HG03457 (cell line): Measurements from ENCODE around the gene SRPK3.
"Not testable (repeated sequence)": the region's sequence is repeated elsewhere in the genome, so short reads cannot be mapped to it uniquely, and the experiment has no call there.

ENCODE experiments used
- ATAC-seq: cut with Tn5 transposase; IDR thresholded peaks from one replicate; pipeline ENCODE4 v1.9.1; 2021; ENCODE audit warnings: moderate number of reproducible peaks; ENCODE audit not compliant: unreplicated experiment

The SRPK3 gene

GRCh38 chrX:153804621-153805020, 23.8 kb downstream of the SRPK3 start:
- no peak for ATAC-seq

- no peak for ATAC-seq
Observed at GRCh38 chrX:153805436-153805835, 24.6 kb downstream of the SRPK3 start.

DNA sequence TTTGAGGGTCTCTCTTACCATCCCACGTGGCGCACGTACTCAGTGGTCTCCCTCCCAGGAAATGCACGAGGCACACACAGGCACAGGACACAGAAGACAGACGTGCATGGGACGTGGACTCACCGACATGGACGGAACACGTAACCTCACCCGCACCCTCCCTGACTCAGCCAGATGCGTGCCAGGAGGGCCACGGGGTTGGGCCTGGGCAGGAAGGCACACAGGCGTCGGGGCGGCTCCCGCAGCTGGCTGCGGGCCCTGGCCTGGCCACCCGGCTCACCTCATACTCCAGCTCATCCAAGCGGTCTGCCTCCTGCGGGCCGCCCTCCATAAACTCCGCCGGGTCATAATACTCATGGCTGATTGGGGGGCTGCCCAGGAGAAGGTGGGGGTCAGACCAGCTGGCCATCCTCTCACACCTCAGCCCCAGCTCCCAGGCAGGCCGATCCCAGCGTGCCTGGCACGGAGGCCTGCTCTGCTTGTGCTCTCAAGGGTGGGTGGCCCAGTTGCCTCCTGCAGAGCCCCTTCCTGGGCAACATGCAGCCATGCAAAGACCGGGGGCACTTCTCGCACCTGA, 26.2 kb downstream of the SRPK3 start:
- no peak for ATAC-seq

GRCh38 chrX:153807976-153808375, 27.1 kb downstream of the SRPK3 start:
- ATAC-seq = no peak

- ATAC-seq = no peak
Observed at GRCh38 chrX:153812220-153812619, 31.4 kb downstream of the SRPK3 start.

DNA sequence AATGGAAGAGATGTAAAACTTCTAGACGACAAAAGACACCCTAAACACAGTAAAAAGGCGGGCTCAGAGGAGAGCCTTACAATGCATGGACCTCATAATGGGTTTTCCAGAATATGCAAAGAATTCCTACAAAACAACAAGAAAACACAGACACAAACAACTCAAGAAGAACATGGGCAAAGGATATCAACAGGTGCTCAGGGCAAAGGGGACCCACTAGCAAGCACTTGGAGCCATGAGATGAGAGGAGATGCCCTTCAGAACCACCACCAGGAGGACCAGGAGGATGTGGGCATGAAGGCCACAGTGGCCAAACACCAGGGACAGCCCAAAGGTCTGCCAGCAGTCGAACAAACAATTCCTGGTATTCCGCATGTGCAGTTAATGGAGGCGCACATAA, 32.3 kb downstream of the SRPK3 start:
- no peak for ATAC-seq

GRCh38 chrX:153814591-153815315, 33.9 kb downstream of the SRPK3 start:
- ATAC-seq = no peak

- ATAC-seq = no peak
Observed at GRCh38 chrX:153816831-153817690, 36.2 kb downstream of the SRPK3 start.

GRCh38 chrX:153818064-153818463, 37.2 kb downstream of the SRPK3 start:
- ATAC-seq = not testable (repeated sequence)

DNA sequence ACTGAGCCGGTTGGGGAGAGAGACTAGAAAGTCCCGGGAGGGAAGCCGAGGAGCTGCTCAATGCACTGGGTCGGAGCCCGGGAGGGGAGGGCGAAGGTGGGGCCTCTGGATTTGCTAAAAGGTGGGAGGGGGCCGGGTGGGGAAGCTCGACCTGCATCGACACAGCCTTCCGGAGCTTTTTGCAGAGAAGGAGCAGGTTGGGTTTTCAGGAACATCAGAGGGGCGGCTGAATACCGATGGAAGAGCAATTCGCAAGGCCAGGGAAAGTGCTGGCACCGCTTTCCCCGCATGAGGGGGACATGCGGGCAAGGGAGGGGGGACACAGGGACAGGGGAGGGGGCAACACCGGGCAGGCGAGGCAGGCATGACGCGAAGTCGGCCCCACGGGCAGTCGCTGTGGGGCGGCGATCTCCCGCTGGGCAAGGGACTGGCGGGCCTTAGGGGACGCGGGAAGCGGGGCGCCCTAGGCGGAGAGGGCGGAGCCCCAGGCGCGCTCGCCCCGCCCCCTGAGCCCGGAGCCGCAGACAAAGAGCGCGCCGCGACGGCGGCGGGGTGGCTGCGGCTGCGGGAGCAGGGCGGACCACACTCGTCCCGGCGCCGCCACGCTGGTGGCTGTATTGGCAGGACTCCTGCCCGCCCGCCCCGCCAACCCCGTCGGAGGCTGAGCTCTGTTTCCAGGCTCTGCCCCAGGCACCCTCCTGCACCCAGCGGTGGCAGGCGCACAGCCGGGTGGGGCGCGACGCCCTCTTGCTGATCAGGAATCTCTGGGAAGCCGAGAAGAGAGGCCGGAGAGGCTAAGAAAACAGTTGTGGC, 37.9 kb downstream of the SRPK3 start:
- no peak for ATAC-seq

DNA sequence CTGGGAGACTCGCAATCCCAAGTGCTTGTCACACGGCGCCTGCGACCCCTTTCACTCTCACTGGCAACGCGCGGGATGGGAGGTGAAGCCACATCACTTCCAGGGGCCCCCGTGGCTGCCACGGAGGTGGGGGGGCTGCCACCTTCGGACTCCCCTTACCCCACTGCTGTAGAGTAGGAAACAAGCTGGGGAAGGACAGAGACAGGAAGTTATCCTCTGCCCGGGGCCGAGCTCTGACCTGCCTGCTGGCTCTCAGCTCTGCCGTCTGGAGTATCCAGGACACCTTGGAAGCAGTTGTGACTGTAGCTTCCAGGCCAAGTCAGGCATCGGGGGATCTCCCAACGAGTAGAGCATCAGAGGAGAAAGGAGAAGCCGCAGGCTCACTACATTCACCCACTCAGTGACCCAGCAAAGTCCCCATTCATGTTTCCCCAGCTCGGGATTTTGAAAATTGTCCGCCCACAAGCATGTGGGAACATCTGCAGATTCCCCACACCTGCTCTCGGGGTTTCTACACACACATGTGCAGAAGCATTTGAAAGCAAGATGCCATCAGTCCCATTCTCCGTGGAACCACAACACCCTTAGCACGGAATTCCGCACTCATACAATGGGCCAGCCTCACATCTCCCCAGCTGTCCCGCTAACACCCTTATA, 38.7 kb downstream of the SRPK3 start:
- ATAC-seq = no peak

DNA sequence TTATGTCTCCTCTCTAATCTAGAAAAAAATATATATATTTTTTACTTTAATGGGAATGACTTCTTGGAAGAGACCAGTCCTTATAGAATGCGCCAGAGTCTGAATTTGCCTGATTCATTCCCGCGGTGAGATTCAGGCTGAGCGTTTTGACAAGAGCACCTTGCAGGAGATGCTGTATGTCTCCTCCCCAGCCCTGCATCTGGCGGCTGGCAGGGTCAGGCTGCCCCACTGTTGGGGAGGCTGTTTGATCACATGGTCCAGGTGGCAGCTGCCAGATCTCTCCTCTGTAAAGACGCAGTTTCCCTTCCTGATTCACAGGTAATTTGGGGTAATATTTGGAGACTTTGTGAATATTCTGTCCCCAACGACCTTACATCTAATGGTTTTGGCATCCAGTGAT, 39.8 kb downstream of the SRPK3 start:
- no peak for ATAC-seq

DNA sequence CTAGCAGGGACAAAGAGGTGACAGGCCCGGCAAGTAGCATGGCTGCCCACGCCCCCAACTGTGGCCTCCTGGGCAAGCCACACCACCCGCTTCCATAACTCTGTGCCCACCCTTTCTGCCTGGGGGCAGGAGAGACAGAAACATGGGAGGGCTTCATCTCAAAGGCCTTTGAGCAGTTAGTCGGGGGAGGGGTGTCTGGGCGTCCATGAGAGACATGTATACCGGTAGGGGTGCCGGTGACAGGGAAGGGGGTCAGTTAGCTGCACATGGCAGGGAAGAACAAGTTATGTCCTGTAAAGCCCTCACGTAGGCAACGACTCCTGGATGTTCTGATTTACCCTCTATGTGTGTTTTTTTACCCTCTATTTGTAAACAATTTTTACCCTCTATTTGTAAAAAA, 40.2 kb downstream of the SRPK3 start:
- no peak for ATAC-seq

GRCh38 chrX:153824348-153824747, 43.5 kb downstream of the SRPK3 start:
- ATAC-seq = no peak

DNA sequence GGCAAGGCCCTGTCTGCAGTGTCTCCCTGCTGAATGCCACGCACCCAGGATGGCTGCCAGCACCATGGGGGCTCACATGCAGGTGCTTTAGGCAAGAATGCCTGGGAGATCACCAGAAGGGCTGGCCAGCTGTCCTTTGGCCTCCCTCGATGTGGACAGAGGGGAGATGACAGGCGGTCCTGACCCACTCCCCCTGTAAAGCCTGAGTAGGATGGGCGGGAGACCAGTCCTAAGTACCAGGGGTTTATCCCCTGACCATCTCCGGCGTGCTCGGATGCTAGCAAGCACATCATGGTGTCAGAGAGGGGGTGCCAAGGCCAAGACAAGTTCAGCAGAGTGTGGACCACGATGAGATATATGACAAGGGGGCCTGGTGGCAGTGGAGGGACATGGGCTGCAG, 44.2 kb downstream of the SRPK3 start:
- ATAC-seq = no peak

- ATAC-seq = no peak
Observed at GRCh38 chrX:153827016-153827415, 46.2 kb downstream of the SRPK3 start.

- ATAC-seq = no peak
Observed at GRCh38 chrX:153827903-153828302, 47.1 kb downstream of the SRPK3 start.

GRCh38 chrX:153828308-153828707, 47.5 kb downstream of the SRPK3 start:
- ATAC-seq = no peak

- no peak for ATAC-seq
Observed at GRCh38 chrX:153828723-153829548, 48.1 kb downstream of the SRPK3 start.

DNA sequence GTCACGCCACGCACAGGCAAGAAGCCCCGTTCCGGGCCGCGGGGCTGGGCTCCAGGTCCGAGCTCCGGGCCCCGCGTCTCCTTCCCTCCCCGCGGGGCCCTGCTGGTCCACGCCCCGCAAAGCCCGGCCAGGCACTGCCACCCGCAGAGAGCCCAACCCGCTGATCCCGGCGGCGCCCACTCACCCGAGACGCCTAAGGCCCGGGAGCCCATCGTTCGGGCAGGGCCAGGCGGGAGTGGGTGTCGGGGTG, 48.6 kb downstream of the SRPK3 start:
- no peak for ATAC-seq
